ENCODE data around the gene HP1BP3. TPM values are rescaled to one million over a fixed set of nuclear protein-coding genes. Genes with fewer than 3 reads are reported as not detected.

HP1BP3 gene
- total and polyA plus RNA-seq, 2 experiments from 2014 or later: 118 to 171 TPM

DNA sequence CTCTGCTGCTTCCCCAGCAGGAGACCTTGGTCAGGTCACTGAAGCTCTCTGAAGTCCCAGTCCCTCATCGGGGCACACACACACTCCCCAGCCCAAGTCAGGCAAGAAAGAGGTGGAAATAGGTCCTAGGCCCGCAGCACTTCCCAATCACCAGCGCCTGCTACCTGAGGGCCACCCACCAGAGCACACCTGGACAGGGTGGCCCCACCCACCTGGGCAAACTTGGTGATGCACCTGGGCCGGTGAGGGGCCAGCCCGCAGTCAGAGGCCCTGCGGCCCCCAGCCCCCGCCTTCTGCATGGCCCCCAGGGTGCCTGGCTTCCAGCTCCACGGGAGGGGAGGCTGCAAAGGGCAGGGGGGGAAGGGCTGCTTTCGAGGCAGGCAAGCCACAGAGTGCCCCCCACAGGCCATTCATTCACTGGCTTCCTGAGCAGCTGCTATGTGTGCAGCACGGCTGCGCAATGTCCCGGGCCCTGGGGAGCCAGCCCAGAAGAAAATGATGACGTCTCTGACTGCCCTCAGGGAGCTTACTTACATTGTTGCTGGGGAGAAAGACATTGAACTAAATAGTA, 59.3 kb downstream of the HP1BP3 start:
- DNase-seq (ENCODE audit: low spot score): no peak
- TF ChIP-seq EZH2 (IDR thresholded peaks at IDR 0.05; ENCODE audit: borderline replicate concordance): no peak
- TF ChIP-seq CTCF (IDR thresholded peaks at IDR 0.05; ENCODE audit: poor library complexity): no peak
- TF ChIP-seq EZH2phosphoT487 (IDR thresholded peaks at IDR 0.05; ENCODE audit: low read depth, severe bottlenecking, unreplicated experiment): no peak
- H3K4me2 ChIP-seq: no peak overlapping the region

DNA sequence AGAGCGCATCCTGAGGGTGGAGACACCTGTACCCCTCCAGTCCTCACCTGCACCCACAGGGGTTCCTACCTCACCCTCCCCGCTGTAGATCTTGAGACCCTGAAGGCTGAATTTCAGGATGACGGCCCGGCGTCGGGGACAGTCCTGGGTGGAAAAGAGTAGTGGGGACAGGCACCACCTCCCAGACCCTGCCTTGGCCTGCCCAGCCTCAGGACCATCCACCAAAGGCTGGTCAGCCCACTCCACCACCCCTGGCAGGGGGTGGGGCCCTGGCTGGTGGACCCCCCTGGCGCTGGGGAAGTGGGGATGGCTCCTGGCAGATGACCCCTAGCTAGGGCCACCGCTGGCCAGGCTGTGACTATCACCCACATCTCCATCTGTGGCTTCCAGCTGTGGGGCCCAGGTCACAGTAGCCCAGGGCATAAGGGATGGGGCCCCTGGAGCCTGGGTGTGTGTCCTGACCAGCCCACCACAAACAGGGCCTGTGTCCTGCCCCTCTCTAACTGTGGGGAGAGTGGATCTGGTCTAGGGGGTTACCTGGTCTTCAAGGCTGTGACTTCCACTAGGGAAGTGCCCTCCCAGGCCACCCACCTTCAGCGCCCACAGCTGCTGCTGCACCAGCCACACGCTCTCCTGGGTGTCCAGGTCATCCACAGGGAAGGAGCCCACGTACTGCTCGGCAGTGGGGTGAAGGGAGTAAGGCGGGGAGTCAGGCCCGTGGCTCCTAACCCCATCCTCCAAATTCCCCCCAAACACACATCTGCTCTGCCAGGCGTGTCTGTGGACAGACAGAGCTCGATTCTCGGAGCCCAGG, 60.0 kb downstream of the HP1BP3 start:
- Histone ChIP-seq H3K27me3 (peaks cover 30% of the 10 kb centered on the region), H3K9me2 (replicated peaks; ENCODE audit: insufficient read depth) (no peaks in the 10 kb centered on the region), H2AFZ (no peak overlapping the region), H3K27ac (no peak overlapping the region), H4K20me1 (ENCODE audit: insufficient read depth, poor library complexity, severe bottlenecking) (no peaks in the 10 kb centered on the region), H3K4me3 (no peak overlapping the region), H3K4me2 (no peak overlapping the region), H3K4me1 (ENCODE audit: insufficient read depth) (no peaks in the 10 kb centered on the region), H3K36me3 (replicated peaks; ENCODE audit: insufficient read depth, low read depth) (no peaks in the 10 kb centered on the region), H3K9me3 (ENCODE audit: low read depth) (no peaks in the 10 kb centered on the region), H3K79me2 (no peaks in the 10 kb centered on the region)
- WGBS (ENCODE audit: low lambda C conversion rate, missing lambda C conversion rate): 92% methylated on average over 16 of the region's 17 CpGs
- no peak for TF ChIP-seq CTCF (IDR thresholded peaks at IDR 0.05; ENCODE audit: poor library complexity)
- TF ChIP-seq EZH2 (IDR thresholded peaks at IDR 0.05; ENCODE audit: borderline replicate concordance): no peak
- no peak for TF ChIP-seq EZH2phosphoT487 (IDR thresholded peaks at IDR 0.05; ENCODE audit: low read depth, severe bottlenecking, unreplicated experiment)
- no peak for DNase-seq (ENCODE audit: low spot score)

More for the DNA sequence above, 59.3 kb downstream of the HP1BP3 start:
- Histone ChIP-seq H3K79me2 (no peaks in the 10 kb centered on the region), H3K36me3 (replicated peaks; ENCODE audit: insufficient read depth, low read depth) (no peaks in the 10 kb centered on the region), H3K4me1 (ENCODE audit: insufficient read depth) (peaks cover 6% of the 10 kb centered on the region), H2AFZ (no peak overlapping the region), H4K20me1 (ENCODE audit: insufficient read depth, poor library complexity, severe bottlenecking) (no peaks in the 10 kb centered on the region), H3K9me3 (ENCODE audit: low read depth) (no peaks in the 10 kb centered on the region), H3K27ac (no peak overlapping the region), H3K27me3 (peaks cover 30% of the 10 kb centered on the region), H3K4me3 (no peak overlapping the region), H3K9me2 (replicated peaks; ENCODE audit: insufficient read depth) (no peaks in the 10 kb centered on the region)
- 41% methylated on average over 13 of the region's 13 CpGs for WGBS (ENCODE audit: low lambda C conversion rate, missing lambda C conversion rate)

- Histone ChIP-seq H3K4me3 (no peak overlapping the region), H3K4me2 (no peak overlapping the region), H3K4me1 (ENCODE audit: insufficient read depth) (no peaks in the 10 kb centered on the region), H3K79me2 (no peaks in the 10 kb centered on the region), H3K36me3 (replicated peaks; ENCODE audit: insufficient read depth, low read depth) (no peaks in the 10 kb centered on the region), H3K27ac (no peak overlapping the region), H3K27me3 (peaks cover 26% of the 10 kb centered on the region), H4K20me1 (ENCODE audit: insufficient read depth, poor library complexity, severe bottlenecking) (no peaks in the 10 kb centered on the region), H3K9me3 (ENCODE audit: low read depth) (no peaks in the 10 kb centered on the region), H2AFZ (no peak overlapping the region), H3K9me2 (replicated peaks; ENCODE audit: insufficient read depth) (no peaks in the 10 kb centered on the region)
- TF ChIP-seq EZH2phosphoT487 (IDR thresholded peaks at IDR 0.05; ENCODE audit: low read depth, severe bottlenecking, unreplicated experiment): no peak
- no peak for TF ChIP-seq CTCF (IDR thresholded peaks at IDR 0.05; ENCODE audit: poor library complexity)
- TF ChIP-seq EZH2 (IDR thresholded peaks at IDR 0.05; ENCODE audit: borderline replicate concordance): no peak
- DNase-seq (ENCODE audit: low spot score): no peak
- 91% methylated on average over 25 of the region's 25 CpGs for WGBS (ENCODE audit: low lambda C conversion rate, missing lambda C conversion rate)
Measured at GRCh38 chr1:20726118-20726911, 60.8 kb downstream of the HP1BP3 start.

Measured in hepatocyte (in vitro differentiated cells).